ENCODE data around the gene TMEM175.
"Not testable (repeated sequence)": the region's sequence is repeated elsewhere in the genome, so short reads cannot be mapped to it uniquely, and the experiment has no call there.

TMEM175 gene

GRCh38 chr4:970854-971520, 38.7 kb downstream of the TMEM175 start:
- Histone ChIP-seq H3K4me3 (ENCODE audit: low read length) (no peak overlapping the region), H3K27ac (ENCODE audit: low read depth, low read length) (no peak overlapping the region), H3K27me3 (ENCODE audit: insufficient read depth, low read length) (peaks cover 67% of the 10 kb centered on the region), H3K4me1 (ENCODE audit: insufficient read depth, low read length) (no peaks in the 10 kb centered on the region), H3K36me3 (ENCODE audit: insufficient read depth, low read length) (no peaks in the 10 kb centered on the region), H3K9me3 (ENCODE audit: insufficient read depth, low read depth, low read length) (no peaks in the 10 kb centered on the region), H3K9ac (ENCODE audit: low read depth, low read length) (no peak overlapping the region)
- WGBS = 75% methylated on average over 17 of the region's 17 CpGs

- 80% methylated on average over 24 of the region's 24 CpGs for WGBS
- no peak overlapping the region for H3K9ac ChIP-seq (ENCODE audit: low read depth, low read length)
- peaks cover 65% of the 10 kb centered on the region for H3K27me3 ChIP-seq (ENCODE audit: insufficient read depth, low read length)
Observed at GRCh38 chr4:971666-972500, 39.6 kb downstream of the TMEM175 start.

GRCh38 chr4:972651-973424, 40.6 kb downstream of the TMEM175 start:
- H3K9me3 ChIP-seq (ENCODE audit: insufficient read depth, low read depth, low read length) = no peaks in the 10 kb centered on the region
- H3K9ac ChIP-seq (ENCODE audit: low read depth, low read length) = peak overlapping the region; percentile 52
- peaks cover 56% of the 10 kb centered on the region for H3K27me3 ChIP-seq (ENCODE audit: insufficient read depth, low read length)
- H3K36me3 ChIP-seq (ENCODE audit: insufficient read depth, low read length) = no peaks in the 10 kb centered on the region
- no peak overlapping the region for H3K27ac ChIP-seq (ENCODE audit: low read depth, low read length)
- H3K4me1 ChIP-seq (ENCODE audit: insufficient read depth, low read length) = no peaks in the 10 kb centered on the region
- WGBS = 3% methylated on average over 65 of the region's 65 CpGs
- H3K4me3 ChIP-seq (ENCODE audit: low read length) = peak overlapping the region; percentile 70

More at GRCh38 chr4:971666-972500, 39.6 kb downstream of the TMEM175 start:
- no peaks in the 10 kb centered on the region for H3K9me3 ChIP-seq (ENCODE audit: insufficient read depth, low read depth, low read length)
- no peaks in the 10 kb centered on the region for H3K4me1 ChIP-seq (ENCODE audit: insufficient read depth, low read length)
- H3K27ac ChIP-seq (ENCODE audit: low read depth, low read length) = no peak overlapping the region
- no peak overlapping the region for H3K4me3 ChIP-seq (ENCODE audit: low read length)
- no peaks in the 10 kb centered on the region for H3K36me3 ChIP-seq (ENCODE audit: insufficient read depth, low read length)

- no peaks in the 10 kb centered on the region for H3K36me3 ChIP-seq (ENCODE audit: insufficient read depth, low read length)
- H3K4me3 ChIP-seq (ENCODE audit: low read length) = peak within 1 kb of the TSS; percentile 70
- no peaks in the 10 kb centered on the region for H3K4me1 ChIP-seq (ENCODE audit: insufficient read depth, low read length)
- H3K27ac ChIP-seq (ENCODE audit: low read depth, low read length) = no peak within 1 kb of the TSS
- no peaks in the 10 kb centered on the region for H3K9me3 ChIP-seq (ENCODE audit: insufficient read depth, low read depth, low read length)
- H3K9ac ChIP-seq (ENCODE audit: low read depth, low read length) = peak within 1 kb of the TSS; percentile 52
- peaks cover 49% of the 10 kb centered on the region for H3K27me3 ChIP-seq (ENCODE audit: insufficient read depth, low read length)
- 32% methylated on average over 123 of the region's 123 CpGs for WGBS
Observed at GRCh38 chr4:973431-974397, 41.5 kb downstream of the TMEM175 start, which contains the start of gene DGKQ. Gene DGKQ (minus strand): TSS chr4:973569. CDS start chr4:973482, 87 bp downstream.

- peaks cover 5% of the 10 kb centered on the region; the same call in 1 of the 2 replicates for H3K4me1 ChIP-seq (ENCODE audit: insufficient read depth, low read length)
- 92% methylated on average over 9 of the region's 9 CpGs for WGBS
- no peak overlapping the region for H3K9ac ChIP-seq (ENCODE audit: low read depth, low read length)
- no peaks in the 10 kb centered on the region for H3K9me3 ChIP-seq (ENCODE audit: insufficient read depth, low read depth, low read length)
- H3K4me3 ChIP-seq (ENCODE audit: low read length) = no peak overlapping the region
- H3K27ac ChIP-seq (ENCODE audit: low read depth, low read length) = no peak overlapping the region
- H3K36me3 ChIP-seq (ENCODE audit: insufficient read depth, low read length) = no peaks in the 10 kb centered on the region
- H3K27me3 ChIP-seq (ENCODE audit: insufficient read depth, low read length) = peaks cover 42% of the 10 kb centered on the region
Observed at GRCh38 chr4:974668-975067, 42.4 kb downstream of the TMEM175 start.

- H3K27ac ChIP-seq (ENCODE audit: low read depth, low read length); H3K4me3 ChIP-seq (ENCODE audit: low read length); H3K36me3 ChIP-seq (ENCODE audit: insufficient read depth, low read length); H3K9ac ChIP-seq (ENCODE audit: low read depth, low read length); H3K9me3 ChIP-seq (ENCODE audit: insufficient read depth, low read depth, low read length); H3K4me1 ChIP-seq (ENCODE audit: insufficient read depth, low read length): not testable (repeated sequence)
- peaks cover 32% of the 10 kb centered on the region for H3K27me3 ChIP-seq (ENCODE audit: insufficient read depth, low read length)
- WGBS = 97% methylated on average over 16 of the region's 25 CpGs
Observed at GRCh38 chr4:976016-976415, 43.8 kb downstream of the TMEM175 start.

- 56% methylated on average over 20 of the region's 20 CpGs for WGBS
- peaks cover 6% of the 10 kb centered on the region for H3K27me3 ChIP-seq (ENCODE audit: insufficient read depth, low read length)
- H3K9ac ChIP-seq (ENCODE audit: low read depth, low read length) = no peak overlapping the region
- H3K9me3 ChIP-seq (ENCODE audit: insufficient read depth, low read depth, low read length) = no peaks in the 10 kb centered on the region
- no peak overlapping the region for H3K27ac ChIP-seq (ENCODE audit: low read depth, low read length)
- H3K36me3 ChIP-seq (ENCODE audit: insufficient read depth, low read length) = no peaks in the 10 kb centered on the region
- H3K4me3 ChIP-seq (ENCODE audit: low read length) = no peak overlapping the region
- H3K4me1 ChIP-seq (ENCODE audit: insufficient read depth, low read length) = peaks cover 5% of the 10 kb centered on the region; the same call in 1 of the 2 replicates
Observed at GRCh38 chr4:978957-979701, 46.9 kb downstream of the TMEM175 start.

- Histone ChIP-seq H3K36me3 (ENCODE audit: insufficient read depth, low read length) (no peaks in the 10 kb centered on the region), H3K27me3 (ENCODE audit: insufficient read depth, low read length) (peaks cover 29% of the 10 kb centered on the region), H3K27ac (ENCODE audit: low read depth, low read length) (no peak overlapping the region), H3K9ac (ENCODE audit: low read depth, low read length) (no peak overlapping the region; the same call in 1 of the 2 replicates), H3K4me1 (ENCODE audit: insufficient read depth, low read length) (peaks cover 18% of the 10 kb centered on the region; the same call in 1 of the 2 replicates), H3K4me3 (ENCODE audit: low read length) (no peak overlapping the region), H3K9me3 (ENCODE audit: insufficient read depth, low read depth, low read length) (no peaks in the 10 kb centered on the region)
- WGBS = 95% methylated on average over 17 of the region's 17 CpGs
Observed at GRCh38 chr4:982291-982690, 50.0 kb downstream of the TMEM175 start.

GRCh38 chr4:982814-983213, 50.6 kb downstream of the TMEM175 start:
- no peak overlapping the region for H3K4me3 ChIP-seq (ENCODE audit: low read length)

More at GRCh38 chr4:982814-983213, 50.6 kb downstream of the TMEM175 start:
- H3K9ac ChIP-seq (ENCODE audit: low read depth, low read length) = no peak overlapping the region; the same call in 1 of the 2 replicates
- no peak overlapping the region for H3K27ac ChIP-seq (ENCODE audit: low read depth, low read length)
- H3K36me3 ChIP-seq (ENCODE audit: insufficient read depth, low read length) = no peaks in the 10 kb centered on the region
- H3K4me1 ChIP-seq (ENCODE audit: insufficient read depth, low read length) = peaks cover 18% of the 10 kb centered on the region; the same call in 1 of the 2 replicates
- 94% methylated on average over 15 of the region's 15 CpGs for WGBS
- H3K27me3 ChIP-seq (ENCODE audit: insufficient read depth, low read length) = peaks cover 33% of the 10 kb centered on the region
- no peaks in the 10 kb centered on the region for H3K9me3 ChIP-seq (ENCODE audit: insufficient read depth, low read depth, low read length)
